Mesenchymal stem cell (in vitro differentiated cells and primary cell): Measurements from ENCODE around the gene PCYOX1L.

Experiments used
- DNase-seq: peaks from one replicate; pipeline ENCODE4 v3.0.0-alpha.2; 2013
- H2AFZ ChIP-seq: one replicate; pipeline ENCODE4 v1.6.1; 2013; ENCODE audit warnings: low read depth, mild to moderate bottlenecking, control low read depth, inconsistent platforms, low read length, moderate library complexity
- H2AK5ac ChIP-seq: 2 replicates; pipeline ENCODE4 v1.6.1; 2013; ENCODE audit warnings: low read length, moderate library complexity, mild to moderate bottlenecking, inconsistent platforms; ENCODE audit not compliant: severe bottlenecking
- H2BK120ac ChIP-seq: one replicate; pipeline ENCODE4 v1.6.1; 2013; ENCODE audit warnings: low read depth, mild to moderate bottlenecking, inconsistent platforms, low read length, moderate library complexity
- H2BK12ac ChIP-seq, 2 experiments: one replicate each; pipeline ENCODE4 v1.6.1; 2013; ENCODE audit warnings: inconsistent platforms in 2 of 2, low read length in 2 of 2, mild to moderate bottlenecking in 2 of 2, moderate library complexity in 2 of 2, control low read depth in 1 of 2
- H2BK15ac ChIP-seq: one replicate; pipeline ENCODE4 v1.6.1; 2013; ENCODE audit warnings: mild to moderate bottlenecking, low read depth, inconsistent platforms; ENCODE audit not compliant: poor library complexity, severe bottlenecking
- H2BK5ac ChIP-seq: 2 replicates; pipeline ENCODE4 v1.6.1; 2013; ENCODE audit warnings: low read depth, mild to moderate bottlenecking, low read length, control low read depth, inconsistent platforms; ENCODE audit not compliant: poor library complexity, severe bottlenecking
- H3K14ac ChIP-seq, 2 experiments: one replicate each; pipeline ENCODE4 v1.6.1; 2013; ENCODE audit warnings: inconsistent platforms in 2 of 2, low read length in 2 of 2, control low read depth in 1 of 2, mild to moderate bottlenecking in 1 of 2, moderate library complexity in 1 of 2
- H3K18ac ChIP-seq, 2 experiments: one replicate each; pipeline ENCODE4 v1.6.1; 2013; ENCODE audit warnings: inconsistent platforms in 2 of 2, low read length in 2 of 2, control low read depth in 1 of 2, low read depth in 1 of 2, mild to moderate bottlenecking in 1 of 2
- H3K23ac ChIP-seq, 2 experiments: one replicate each; pipeline ENCODE4 v1.6.1; 2013; ENCODE audit warnings: inconsistent platforms in 2 of 2, low read length in 2 of 2, mild to moderate bottlenecking in 2 of 2, moderate library complexity in 2 of 2, control low read depth in 1 of 2
- H3K27ac ChIP-seq: 2 replicates; pipeline ENCODE4 v1.5.1; 2013; ENCODE audit warnings: mild to moderate bottlenecking, moderate library complexity, low read length, control low read depth, inconsistent platforms; ENCODE audit not compliant: poor library complexity, severe bottlenecking
- H3K27me3 ChIP-seq, 2 experiments: 2 replicates each; pipeline versions ENCODE4 v1.6.1 to v1.7.0; 2013; ENCODE audit warnings: low read length in 2 of 2, mild to moderate bottlenecking in 2 of 2, moderate library complexity in 2 of 2, control low read depth in 1 of 2, inconsistent platforms in 1 of 2; ENCODE audit not compliant: control insufficient read depth in 1 of 2, insufficient read depth in 1 of 2
- H3K36me3 ChIP-seq, 2 experiments: 2 replicates each; pipeline versions ENCODE4 v1.6.1 to v1.7.0; 2013; ENCODE audit warnings: low read length in 2 of 2, control low read depth in 1 of 2, inconsistent platforms in 1 of 2, low read depth in 1 of 2, mild to moderate bottlenecking in 1 of 2; ENCODE audit not compliant: insufficient read depth in 2 of 2, control insufficient read depth in 1 of 2
- H3K4ac ChIP-seq, 2 experiments: one replicate each; pipeline ENCODE4 v1.6.1; 2013; ENCODE audit warnings: inconsistent platforms in 2 of 2, low read length in 2 of 2, mild to moderate bottlenecking in 2 of 2, moderate library complexity in 2 of 2, control low read depth in 1 of 2, low read depth in 1 of 2
- H3K4me1 ChIP-seq: 2 replicates; pipeline ENCODE4 v1.6.1; 2013; ENCODE audit warnings: low read depth, low read length, control low read depth; ENCODE audit not compliant: control insufficient read depth, insufficient read depth
- H3K4me2 ChIP-seq: 2 replicates; pipeline ENCODE4 v1.6.1; 2013; ENCODE audit warnings: low read length, mild to moderate bottlenecking, inconsistent platforms; ENCODE audit not compliant: poor library complexity, severe bottlenecking
- H3K4me3 ChIP-seq, 2 experiments: 2 replicates each; pipeline versions ENCODE4 v1.5.1 to v1.7.0; 2013; ENCODE audit warnings: low read length in 2 of 2, mild to moderate bottlenecking in 2 of 2, control low read depth in 1 of 2, low read depth in 1 of 2; ENCODE audit not compliant: insufficient read depth in 1 of 2
- H3K79me1 ChIP-seq: replicated peaks from 2 replicates; pipeline ENCODE4 v1.6.1; 2013; ENCODE audit warnings: mild to moderate bottlenecking, control low read depth, low read length, inconsistent platforms; ENCODE audit not compliant: poor library complexity, severe bottlenecking
- H3K9ac ChIP-seq: 2 replicates; pipeline ENCODE4 v1.7.0; 2013; ENCODE audit warnings: mild to moderate bottlenecking, low read length, moderate library complexity
- H3K9me3 ChIP-seq: 2 replicates; pipeline ENCODE4 v1.7.0; 2013; ENCODE audit warnings: mild to moderate bottlenecking, low read length; ENCODE audit not compliant: control insufficient read depth
- H4K8ac ChIP-seq: one replicate; pipeline ENCODE4 v1.6.1; 2013; ENCODE audit warnings: inconsistent platforms, mild to moderate bottlenecking, low read length, moderate library complexity
- H4K91ac ChIP-seq: one replicate; pipeline ENCODE4 v1.6.1; 2013; ENCODE audit warnings: mild to moderate bottlenecking, low read length, inconsistent platforms
- WGBS: methylation state at CpG from one replicate; pipeline ENCODE4 v1.1.7; 2013; ENCODE audit warnings: mixed read lengths; 5-methylcytosine and 5-hydroxymethylcytosine counted together

PCYOX1L gene

GRCh38 chr5:149409268-149409948, 51.6 kb downstream of the PCYOX1L start:
- H3K4ac ChIP-seq = peak overlapping the region; percentile 99
- WGBS = 89% methylated on average over 6 of the region's 6 CpGs
- DNase-seq = peak; percentile 43
- no peaks in the 10 kb centered on the region for H3K27me3 ChIP-seq
- H3K23ac ChIP-seq = no peak overlapping the region
- peaks cover 71% of the 10 kb centered on the region for H3K4me1 ChIP-seq
- H3K14ac ChIP-seq = peak overlapping the region in 1 of 2 experiments; percentile 95
- H3K36me3 ChIP-seq = peaks cover 0 to 20% of the 10 kb centered on the region in 2 experiments
- H2BK15ac ChIP-seq = peak overlapping the region; percentile 73
- peaks cover 11% of the 10 kb centered on the region for H3K79me1 ChIP-seq
- peak overlapping the region; percentile 45 for H4K8ac ChIP-seq
- H2BK5ac ChIP-seq = no peak overlapping the region
- H3K4me3 ChIP-seq = peak overlapping the region in 1 of 2 experiments; percentile 28
- peak overlapping the region; percentile 80 to 97 for H3K18ac ChIP-seq
- H2BK12ac ChIP-seq = peak overlapping the region; percentile 90 to 91
- peak overlapping the region; percentile 47 for H2AK5ac ChIP-seq
- H2BK120ac ChIP-seq = peak overlapping the region; percentile 65
- peak overlapping the region; percentile 81 for H3K9ac ChIP-seq
- peak overlapping the region; percentile 11 for H3K27ac ChIP-seq
- peak overlapping the region; percentile 20 for H3K4me2 ChIP-seq
- no peaks in the 10 kb centered on the region for H3K9me3 ChIP-seq
- peak overlapping the region; percentile 83 for H4K91ac ChIP-seq
- no peak overlapping the region for H2AFZ ChIP-seq

GRCh38 chr5:149410071-149410470, 52.2 kb downstream of the PCYOX1L start:
- Histone ChIP-seq H3K14ac (no peak overlapping the region), H3K27ac (no peak overlapping the region), H3K79me1 (peaks cover 11% of the 10 kb centered on the region), H4K91ac (peak overlapping the region; percentile 43), H3K4me2 (no peak overlapping the region), H3K4me1 (peaks cover 70% of the 10 kb centered on the region), H3K9me3 (no peaks in the 10 kb centered on the region), H3K36me3 (peaks cover 0 to 20% of the 10 kb centered on the region in 2 experiments), H3K9ac (no peak overlapping the region), H4K8ac (peak overlapping the region; percentile 73), H2AK5ac (no peak overlapping the region), H3K27me3 (no peaks in the 10 kb centered on the region), H2BK15ac (no peak overlapping the region), H3K4me3 (no peak overlapping the region), H3K23ac (no peak overlapping the region), H2BK12ac (peak overlapping the region in 1 of 2 experiments; percentile 49), H2BK5ac (no peak overlapping the region), H3K4ac (no peak overlapping the region), H2BK120ac (peak overlapping the region; percentile 42), H3K18ac (peak overlapping the region; percentile 7 to 11), H2AFZ (no peak overlapping the region)
- DNase-seq = no peak
- WGBS = 87% methylated on average over 7 of the region's 7 CpGs

- peak overlapping the region in 1 of 2 experiments; percentile 47 for H3K4ac ChIP-seq
- H3K79me1 ChIP-seq = peaks cover 11% of the 10 kb centered on the region
- no peaks in the 10 kb centered on the region for H3K9me3 ChIP-seq
- peaks cover 67% of the 10 kb centered on the region for H3K4me1 ChIP-seq
- peak overlapping the region; percentile 60 for H4K91ac ChIP-seq
- peak overlapping the region; percentile 83 for H4K8ac ChIP-seq
- WGBS = 92% methylated on average over 15 of the region's 15 CpGs
- peak overlapping the region; percentile 21 for H2AK5ac ChIP-seq
- H2BK120ac ChIP-seq = peak overlapping the region; percentile 73
- peak overlapping the region in 1 of 2 experiments; percentile 35 for H3K14ac ChIP-seq
- H3K23ac ChIP-seq = no peak overlapping the region
- peak overlapping the region; percentile 83 to 88 for H3K18ac ChIP-seq
- peak overlapping the region; percentile 93 for H2BK15ac ChIP-seq
- no peak overlapping the region for H3K27ac ChIP-seq
- no peak overlapping the region for H3K9ac ChIP-seq
- no peak overlapping the region for H3K4me2 ChIP-seq
- no peaks in the 10 kb centered on the region for H3K27me3 ChIP-seq
- peak overlapping the region; percentile 65 for H2BK12ac ChIP-seq
- no peak overlapping the region for H3K4me3 ChIP-seq
- DNase-seq = no peak
- H2BK5ac ChIP-seq = no peak overlapping the region
- peaks cover 0 to 20% of the 10 kb centered on the region in 2 experiments for H3K36me3 ChIP-seq
- H2AFZ ChIP-seq = no peak overlapping the region
Measured at GRCh38 chr5:149410721-149411432, 53.0 kb downstream of the PCYOX1L start.
